GM23338 (cell line): ENCODE results near the gene NTMT1.

ENCODE experiments used
- CREB1 ChIP-seq: fragments of 250-450 bp; sonication (Bioruptor Pico); IDR thresholded peaks from 2 replicates; pipeline ENCODE4 v1.5.0; 2020; ENCODE audit warnings: low read depth, mild to moderate bottlenecking, moderate library complexity
- ETS1 ChIP-seq: IDR thresholded peaks from 2 replicates; pipeline ENCODE4 v1.6.1; 2016; ENCODE audit warnings: antibody characterized with exemption
- EZH2 ChIP-seq: fragments of 200-600 bp; sonication (generic); IDR thresholded peaks from one replicate; pipeline ENCODE4 v1.8.0; 2017; ENCODE audit warnings: antibody characterized with exemption, mild to moderate bottlenecking, low read depth; ENCODE audit not compliant: unreplicated experiment
- EZH2phosphoT487 ChIP-seq: fragments of 200-600 bp; sonication (generic); IDR thresholded peaks from one replicate; pipeline ENCODE4 v1.8.1; 2018; ENCODE audit warnings: antibody characterized with exemption; ENCODE audit not compliant: unreplicated experiment
- JUNB ChIP-seq: IDR thresholded peaks from one replicate; pipeline ENCODE4 v1.6.1; 2016; ENCODE audit warnings: antibody characterized with exemption; ENCODE audit not compliant: unreplicated experiment
- NANOG ChIP-seq: IDR thresholded peaks from 2 replicates; pipeline ENCODE4 v1.6.1; 2016; ENCODE audit warnings: antibody characterized with exemption, borderline replicate concordance
- POLR2AphosphoS5 ChIP-seq: IDR thresholded peaks from 2 replicates; pipeline ENCODE4 v1.6.1; 2016; ENCODE audit warnings: antibody characterized with exemption, low read depth
- REST ChIP-seq: IDR thresholded peaks from one replicate; pipeline ENCODE4 v1.6.1; 2018; ENCODE audit warnings: antibody characterized with exemption; ENCODE audit not compliant: unreplicated experiment
- STAT1 ChIP-seq: IDR thresholded peaks from one replicate; pipeline ENCODE4 v1.6.1; 2016; ENCODE audit warnings: antibody characterized with exemption; ENCODE audit not compliant: unreplicated experiment
- ZNF114 ChIP-seq: fragments of 250-450 bp; sonication (Bioruptor Pico); IDR thresholded peaks from 2 replicates; pipeline ENCODE4 v1.5.0; 2020; ENCODE audit warnings: mild to moderate bottlenecking, moderate library complexity
- ZNF331 ChIP-seq: fragments of 250-450 bp; sonication (Bioruptor Pico); IDR thresholded peaks from 2 replicates; pipeline ENCODE4 v1.5.0; 2020; ENCODE audit warnings: low read depth, mild to moderate bottlenecking, moderate library complexity
- TF ChIP-seq, protein P1 (sequence below), 2 experiments: fragments of 200-600 bp in 1 of 2; sonication (generic) in 1 of 2; conservative IDR thresholded peaks; 2 replicates each; pipeline versions ENCODE4 v1.5.1 to v1.6.1; 2016 to 2017; ENCODE audit warnings: antibody characterized with exemption in 2 of 2, low read depth in 2 of 2, mild to moderate bottlenecking in 2 of 2, moderate library complexity in 1 of 2
- TF ChIP-seq, protein P2 (sequence below): fragments of 250-450 bp; sonication (Bioruptor Pico); IDR thresholded peaks from 2 replicates; pipeline ENCODE4 v1.5.0; 2020; ENCODE audit warnings: mild to moderate bottlenecking, moderate library complexity

DNA sequence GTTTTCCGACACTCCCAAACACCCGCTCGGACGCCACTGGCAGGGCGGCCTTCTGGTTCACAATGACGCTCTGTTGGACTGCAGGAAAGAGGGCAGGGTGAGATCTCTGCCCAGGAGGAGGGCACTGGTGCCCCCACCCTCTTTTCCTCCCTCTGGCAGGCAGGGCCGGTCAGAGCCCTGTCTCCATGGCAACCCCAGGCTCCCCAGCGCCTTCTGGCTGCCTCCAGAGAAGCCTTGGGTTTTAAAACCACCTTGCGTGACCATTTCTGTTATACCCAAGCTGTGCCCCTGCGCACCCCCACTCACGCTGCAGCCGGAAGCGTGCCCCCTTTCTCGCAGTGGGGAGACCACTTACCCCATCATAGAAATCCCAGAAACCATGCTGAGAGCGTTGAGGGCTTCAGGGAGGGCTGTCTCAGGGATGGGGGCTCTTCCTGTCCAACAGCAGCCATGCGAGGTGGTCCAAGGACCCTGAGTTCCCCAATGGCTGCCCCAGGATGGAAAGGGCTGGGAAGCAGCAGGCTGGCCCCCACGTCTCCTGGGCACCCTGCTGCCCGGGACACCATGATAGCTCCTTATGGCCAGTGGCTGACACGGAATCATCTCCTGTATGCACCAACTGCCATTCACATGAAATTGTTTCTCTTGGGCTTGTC is 12.3 kb upstream of the NTMT1 start:
- TF ChIP-seq, protein P1, sequence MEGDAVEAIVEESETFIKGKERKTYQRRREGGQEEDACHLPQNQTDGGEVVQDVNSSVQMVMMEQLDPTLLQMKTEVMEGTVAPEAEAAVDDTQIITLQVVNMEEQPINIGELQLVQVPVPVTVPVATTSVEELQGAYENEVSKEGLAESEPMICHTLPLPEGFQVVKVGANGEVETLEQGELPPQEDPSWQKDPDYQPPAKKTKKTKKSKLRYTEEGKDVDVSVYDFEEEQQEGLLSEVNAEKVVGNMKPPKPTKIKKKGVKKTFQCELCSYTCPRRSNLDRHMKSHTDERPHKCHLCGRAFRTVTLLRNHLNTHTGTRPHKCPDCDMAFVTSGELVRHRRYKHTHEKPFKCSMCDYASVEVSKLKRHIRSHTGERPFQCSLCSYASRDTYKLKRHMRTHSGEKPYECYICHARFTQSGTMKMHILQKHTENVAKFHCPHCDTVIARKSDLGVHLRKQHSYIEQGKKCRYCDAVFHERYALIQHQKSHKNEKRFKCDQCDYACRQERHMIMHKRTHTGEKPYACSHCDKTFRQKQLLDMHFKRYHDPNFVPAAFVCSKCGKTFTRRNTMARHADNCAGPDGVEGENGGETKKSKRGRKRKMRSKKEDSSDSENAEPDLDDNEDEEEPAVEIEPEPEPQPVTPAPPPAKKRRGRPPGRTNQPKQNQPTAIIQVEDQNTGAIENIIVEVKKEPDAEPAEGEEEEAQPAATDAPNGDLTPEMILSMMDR (conservative IDR thresholded peaks at IDR 0.05; ENCODE audit: low read depth in 2 of 2) = no peak
- no peak for TF ChIP-seq REST
- no peak for TF ChIP-seq ZNF114 (CRISPR knock-in tag)
- no peak for TF ChIP-seq EZH2
- TF ChIP-seq EZH2phosphoT487 = no peak
- TF ChIP-seq, protein P2, sequence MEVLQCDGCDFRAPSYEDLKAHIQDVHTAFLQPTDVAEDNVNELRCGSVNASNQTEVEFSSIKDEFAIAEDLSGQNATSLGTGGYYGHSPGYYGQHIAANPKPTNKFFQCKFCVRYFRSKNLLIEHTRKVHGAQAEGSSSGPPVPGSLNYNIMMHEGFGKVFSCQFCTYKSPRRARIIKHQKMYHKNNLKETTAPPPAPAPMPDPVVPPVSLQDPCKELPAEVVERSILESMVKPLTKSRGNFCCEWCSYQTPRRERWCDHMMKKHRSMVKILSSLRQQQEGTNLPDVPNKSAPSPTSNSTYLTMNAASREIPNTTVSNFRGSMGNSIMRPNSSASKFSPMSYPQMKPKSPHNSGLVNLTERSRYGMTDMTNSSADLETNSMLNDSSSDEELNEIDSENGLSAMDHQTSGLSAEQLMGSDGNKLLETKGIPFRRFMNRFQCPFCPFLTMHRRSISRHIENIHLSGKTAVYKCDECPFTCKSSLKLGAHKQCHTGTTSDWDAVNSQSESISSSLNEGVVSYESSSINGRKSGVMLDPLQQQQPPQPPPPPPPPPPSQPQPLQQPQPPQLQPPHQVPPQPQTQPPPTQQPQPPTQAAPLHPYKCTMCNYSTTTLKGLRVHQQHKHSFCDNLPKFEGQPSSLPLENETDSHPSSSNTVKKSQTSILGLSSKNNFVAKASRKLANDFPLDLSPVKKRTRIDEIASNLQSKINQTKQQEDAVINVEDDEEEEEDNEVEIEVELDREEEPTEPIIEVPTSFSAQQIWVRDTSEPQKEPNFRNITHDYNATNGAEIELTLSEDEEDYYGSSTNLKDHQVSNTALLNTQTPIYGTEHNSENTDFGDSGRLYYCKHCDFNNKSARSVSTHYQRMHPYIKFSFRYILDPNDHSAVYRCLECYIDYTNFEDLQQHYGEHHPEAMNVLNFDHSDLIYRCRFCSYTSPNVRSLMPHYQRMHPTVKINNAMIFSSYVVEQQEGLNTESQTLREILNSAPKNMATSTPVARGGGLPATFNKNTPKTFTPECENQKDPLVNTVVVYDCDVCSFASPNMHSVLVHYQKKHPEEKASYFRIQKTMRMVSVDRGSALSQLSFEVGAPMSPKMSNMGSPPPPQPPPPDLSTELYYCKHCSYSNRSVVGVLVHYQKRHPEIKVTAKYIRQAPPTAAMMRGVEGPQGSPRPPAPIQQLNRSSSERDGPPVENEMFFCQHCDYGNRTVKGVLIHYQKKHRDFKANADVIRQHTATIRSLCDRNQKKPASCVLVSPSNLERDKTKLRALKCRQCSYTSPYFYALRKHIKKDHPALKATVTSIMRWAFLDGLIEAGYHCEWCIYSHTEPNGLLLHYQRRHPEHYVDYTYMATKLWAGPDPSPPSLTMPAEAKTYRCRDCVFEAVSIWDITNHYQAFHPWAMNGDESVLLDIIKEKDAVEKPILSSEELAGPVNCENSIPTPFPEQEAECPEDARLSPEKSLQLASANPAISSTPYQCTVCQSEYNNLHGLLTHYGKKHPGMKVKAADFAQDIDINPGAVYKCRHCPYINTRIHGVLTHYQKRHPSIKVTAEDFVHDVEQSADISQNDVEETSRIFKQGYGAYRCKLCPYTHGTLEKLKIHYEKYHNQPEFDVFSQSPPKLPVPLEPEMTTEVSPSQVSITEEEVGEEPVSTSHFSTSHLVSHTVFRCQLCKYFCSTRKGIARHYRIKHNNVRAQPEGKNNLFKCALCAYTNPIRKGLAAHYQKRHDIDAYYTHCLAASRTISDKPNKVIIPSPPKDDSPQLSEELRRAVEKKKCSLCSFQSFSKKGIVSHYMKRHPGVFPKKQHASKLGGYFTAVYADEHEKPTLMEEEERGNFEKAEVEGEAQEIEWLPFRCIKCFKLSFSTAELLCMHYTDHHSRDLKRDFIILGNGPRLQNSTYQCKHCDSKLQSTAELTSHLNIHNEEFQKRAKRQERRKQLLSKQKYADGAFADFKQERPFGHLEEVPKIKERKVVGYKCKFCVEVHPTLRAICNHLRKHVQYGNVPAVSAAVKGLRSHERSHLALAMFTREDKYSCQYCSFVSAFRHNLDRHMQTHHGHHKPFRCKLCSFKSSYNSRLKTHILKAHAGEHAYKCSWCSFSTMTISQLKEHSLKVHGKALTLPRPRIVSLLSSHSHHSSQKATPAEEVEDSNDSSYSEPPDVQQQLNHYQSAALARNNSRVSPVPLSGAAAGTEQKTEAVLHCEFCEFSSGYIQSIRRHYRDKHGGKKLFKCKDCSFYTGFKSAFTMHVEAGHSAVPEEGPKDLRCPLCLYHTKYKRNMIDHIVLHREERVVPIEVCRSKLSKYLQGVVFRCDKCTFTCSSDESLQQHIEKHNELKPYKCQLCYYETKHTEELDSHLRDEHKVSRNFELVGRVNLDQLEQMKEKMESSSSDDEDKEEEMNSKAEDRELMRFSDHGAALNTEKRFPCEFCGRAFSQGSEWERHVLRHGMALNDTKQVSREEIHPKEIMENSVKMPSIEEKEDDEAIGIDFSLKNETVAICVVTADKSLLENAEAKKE (CRISPR knock-in tag) = no peak
- no peak for TF ChIP-seq POLR2AphosphoS5
- TF ChIP-seq ETS1 = no peak
- TF ChIP-seq CREB1 (CRISPR knock-in tag) = no peak
- TF ChIP-seq ZNF331 = no peak
- no peak for TF ChIP-seq JUNB
- TF ChIP-seq NANOG = no peak
- TF ChIP-seq STAT1 = no peak
